ENCODE data around the gene CREB3L4. TPM values are rescaled to one million over a fixed set of nuclear protein-coding genes. Genes with fewer than 3 reads are reported as not detected.
"Not testable (repeated sequence)": the region's sequence is repeated elsewhere in the genome, so short reads cannot be mapped to it uniquely, and the experiment has no call there.

Gene CREB3L4
- total RNA-seq, 1 donor from 2014 or later = 5.1 TPM

- peak; percentile 98 for DNase-seq (ENCODE audit: low spot score)
Observed at GRCh38 chr1:153958111-153958960, 9.4 kb upstream of the CREB3L4 start, which contains the start of gene CRTC2. Gene CRTC2 (minus strand): TSS chr1:153958612. CDS start chr1:153958497, 115 bp downstream.

GRCh38 chr1:153958961-153959260 is 8.8 kb upstream of the CREB3L4 start:
- no peak for DNase-seq (ENCODE audit: low spot score)

- no peak for DNase-seq (ENCODE audit: low spot score)
Observed at GRCh38 chr1:153959454-153959853, 8.2 kb upstream of the CREB3L4 start.

- DNase-seq (ENCODE audit: low spot score) = no peak
Observed at GRCh38 chr1:153960206-153960605, 7.5 kb upstream of the CREB3L4 start.

GRCh38 chr1:153961421-153961820 is 6.3 kb upstream of the CREB3L4 start:
- DNase-seq (ENCODE audit: low spot score) = no peak

GRCh38 chr1:153962088-153963029 is 5.3 kb upstream of the CREB3L4 start:
- DNase-seq (ENCODE audit: low spot score) = no peak

GRCh38 chr1:153963030-153963849 is 4.5 kb upstream of the CREB3L4 start, which contains the start of gene SLC39A1:
Gene SLC39A1 (minus strand): TSS chr1:153963537. CDS start chr1:153962715, 822 bp downstream.
- DNase-seq (ENCODE audit: low spot score) = peak; percentile 98

- no peak for DNase-seq (ENCODE audit: low spot score)
Observed at GRCh38 chr1:153963850-153964331, 3.8 kb upstream of the CREB3L4 start.

- DNase-seq (ENCODE audit: low spot score) = no peak
Observed at GRCh38 chr1:153968000-153968363, 280 bp downstream of the CREB3L4 start.

- DNase-seq (ENCODE audit: low spot score) = no peak
Observed at GRCh38 chr1:153968408-153968807, 706 bp downstream of the CREB3L4 start.

GRCh38 chr1:153968972-153969371 is 1.3 kb downstream of the CREB3L4 start:
- DNase-seq (ENCODE audit: low spot score) = no peak

- no peak for DNase-seq (ENCODE audit: low spot score)
Observed at GRCh38 chr1:153970346-153970745, 2.6 kb downstream of the CREB3L4 start.

GRCh38 chr1:153973071-153973470 is 5.4 kb downstream of the CREB3L4 start:
- no peak for DNase-seq (ENCODE audit: low spot score)

GRCh38 chr1:153973525-153973924 is 5.8 kb downstream of the CREB3L4 start:
- DNase-seq (ENCODE audit: low spot score) = no peak

GRCh38 chr1:153976819-153977249 is 9.1 kb downstream of the CREB3L4 start:
- DNase-seq (ENCODE audit: low spot score) = no peak

GRCh38 chr1:153977250-153978240 is 9.8 kb downstream of the CREB3L4 start, which contains the start of gene JTB:
Gene JTB (minus strand): TSS chr1:153977674. CDS start chr1:153977252, 422 bp downstream.
- DNase-seq (ENCODE audit: low spot score) = peak; percentile 97

GRCh38 chr1:153978274-153978909 is 10.7 kb downstream of the CREB3L4 start:
- no peak for DNase-seq (ENCODE audit: low spot score)

- not testable (repeated sequence) for DNase-seq (ENCODE audit: low spot score)
Observed at GRCh38 chr1:153979091-153979490, 11.4 kb downstream of the CREB3L4 start.

- DNase-seq (ENCODE audit: low spot score) = not testable (repeated sequence)
Observed at GRCh38 chr1:153981735-153982134, 14.0 kb downstream of the CREB3L4 start.
